ENCODE measurements around the gene CHAC2. TPM values are rescaled to one million over a fixed set of nuclear protein-coding genes. Genes with fewer than 3 reads are reported as not detected.

The CHAC2 gene
- total RNA-seq, 1 experiment from 2014 or later, result 13.9 TPM

Other genes starting within 250 kb of the CHAC2 start
- 30.8 and 31.8 TPM in 2 replicates for gene ASB3, start 19.1 kb downstream of the CHAC2 start, total RNA-seq (2014; rRNA removed; shearing (Covaris generic))
- gene ERLEC1, start 19.2 kb downstream of the CHAC2 start, total RNA-seq (2014; rRNA removed; shearing (Covaris generic)), result 64.7 and 107 TPM in 2 replicates
- 1.0 and 2.7 TPM in 2 replicates for gene GPR75, start 92.2 kb downstream of the CHAC2 start, total RNA-seq (2014; rRNA removed; shearing (Covaris generic))
- 18.9 and 40.9 TPM in 2 replicates for gene PSME4, start 203.2 kb downstream of the CHAC2 start, total RNA-seq (2014; rRNA removed; shearing (Covaris generic))